Gastrocnemius medialis (tissue), 4 donors: ENCODE results near the gene FCGR3B. TPM values are rescaled to one million over a fixed set of nuclear protein-coding genes. Genes with fewer than 3 reads are reported as not detected.
"Not testable (repeated sequence)": the region's sequence is repeated elsewhere in the genome, so short reads cannot be mapped to it uniquely, and the experiment has no call there.

Experiments used
- ATAC-seq, 2 donors: fragments of 150-250 bp; one replicate each; pipeline ENCODE4 v1.9.1; 2016
- DNase-seq, 2 donors: peaks; one replicate each; pipeline ENCODE4 v3.0.0-alpha.2; 2019
- H3K27ac ChIP-seq, 4 donors: fragments of 200-600 bp; sonication (generic); 1 replicate in 1 of 4; 2 replicates in 3 of 4; pipeline ENCODE4 v1.5.1; 2016 to 2018; ENCODE audit warnings: mild to moderate bottlenecking in 2 of 4, moderate library complexity in 1 of 4
- H3K27me3 ChIP-seq, 3 donors: fragments of 200-600 bp; sonication (generic) in 2 of 3; 1 replicate in 1 of 3; 2 replicates in 2 of 3; pipeline versions ENCODE4 v1.5.1 to v1.6.0; 2016 to 2019; ENCODE audit warnings: mild to moderate bottlenecking in 1 of 3, moderate library complexity in 1 of 3
- H3K36me3 ChIP-seq, 2 donors: fragments of 200-600 bp; sonication (generic) in 1 of 2; one replicate each; pipeline ENCODE4 v1.5.1; 2017 to 2018
- H3K4me1 ChIP-seq, 2 donors: fragments of 200-600 bp; sonication (generic) in 1 of 2; one replicate each; pipeline ENCODE4 v1.5.1; 2016 to 2017; ENCODE audit warnings: mild to moderate bottlenecking in 2 of 2
- H3K4me3 ChIP-seq, 4 donors: fragments of 200-600 bp; sonication (generic) in 3 of 4; 1 replicate in 1 of 4; 2 replicates in 3 of 4; pipeline ENCODE4 v1.5.1; 2016 to 2019; ENCODE audit warnings: mild to moderate bottlenecking in 2 of 4
- H3K9me3 ChIP-seq, 3 donors: fragments of 200-600 bp; sonication (generic) in 2 of 3; 1 replicate in 1 of 3; 2 replicates in 2 of 3; pipeline ENCODE4 v1.5.1; 2016 to 2019
- in situ Hi-C, 4 donors: fragments of 200-750 bp; cut with MboI; loops; one replicate each; pipeline versions ENCODE4 v1.15.0 to v1.8.0; 2017; ENCODE audit warnings: low sequenced_read_pairs in 4 of 4
- intact Hi-C: fragments of 100-400 bp; cut with DNase I; formaldehyde crosslinking; loops from one replicate; pipeline ENCODE4 v1.15.1; 2023; ENCODE audit warnings: low total_unique reads
- total RNA-seq, 4 donors: library from RNA; depleted of rRNA; stranded (reverse); fragments of >200 nt; gene quantifications; one replicate each; pipeline versions ENCODE4 v1.1.0 to v1.2.3, GENCODE V29; 2016

The FCGR3B gene
- total RNA-seq, 4 donors from 2014 or later: 0.38 to 1.2 (median 0.42) TPM

DNA sequence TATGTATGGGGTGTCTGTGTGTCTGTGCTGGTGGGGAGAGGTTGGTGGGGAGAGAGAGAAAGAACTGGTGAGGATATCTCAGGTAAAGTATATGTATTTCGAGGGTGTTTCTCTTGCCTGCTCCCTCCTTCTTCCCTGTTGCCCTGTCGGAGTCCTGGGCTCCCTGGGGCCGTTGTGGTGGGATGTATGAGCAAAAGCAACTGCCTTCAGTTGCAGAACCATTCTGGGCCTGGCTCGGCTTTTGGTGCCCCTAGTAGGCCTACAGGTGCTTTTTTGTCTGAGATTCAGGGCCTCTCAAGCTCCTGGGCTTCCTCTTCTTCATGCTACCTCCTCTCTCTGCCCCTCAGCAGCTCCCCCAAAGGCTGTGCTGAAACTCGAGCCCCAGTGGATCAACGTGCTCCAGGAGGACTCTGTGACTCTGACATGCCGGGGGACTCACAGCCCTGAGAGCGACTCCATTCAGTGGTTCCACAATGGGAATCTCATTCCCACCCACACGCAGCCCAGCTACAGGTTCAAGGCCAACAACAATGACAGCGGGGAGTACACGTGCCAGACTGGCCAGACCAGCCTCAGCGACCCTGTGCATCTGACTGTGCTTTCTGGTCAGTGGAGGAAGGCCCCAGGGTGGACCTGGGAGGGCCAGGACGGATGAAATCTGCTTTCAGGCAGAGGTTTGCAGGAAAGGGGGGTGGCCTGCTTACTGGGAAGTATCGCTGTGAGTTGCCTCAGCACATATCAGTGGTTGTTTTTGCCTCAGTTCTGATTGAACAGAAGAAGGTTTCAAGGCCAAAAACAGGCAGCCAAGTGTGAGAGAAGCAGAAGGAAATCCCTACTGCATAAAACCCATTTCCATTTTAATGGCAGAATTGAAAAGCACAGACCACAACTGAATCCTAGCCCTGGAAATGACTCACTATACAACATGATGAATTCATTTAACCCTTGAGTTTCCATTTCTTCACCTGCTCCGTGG lies 40.4 kb upstream of the FCGR3B start:
- H3K9me3 ChIP-seq, ATAC-seq, in situ Hi-C loops, H3K4me3 ChIP-seq, H3K27me3 ChIP-seq, H3K4me1 ChIP-seq, H3K27ac ChIP-seq, H3K36me3 ChIP-seq, intact Hi-C loops, DNase-seq: not testable (repeated sequence)

DNA sequence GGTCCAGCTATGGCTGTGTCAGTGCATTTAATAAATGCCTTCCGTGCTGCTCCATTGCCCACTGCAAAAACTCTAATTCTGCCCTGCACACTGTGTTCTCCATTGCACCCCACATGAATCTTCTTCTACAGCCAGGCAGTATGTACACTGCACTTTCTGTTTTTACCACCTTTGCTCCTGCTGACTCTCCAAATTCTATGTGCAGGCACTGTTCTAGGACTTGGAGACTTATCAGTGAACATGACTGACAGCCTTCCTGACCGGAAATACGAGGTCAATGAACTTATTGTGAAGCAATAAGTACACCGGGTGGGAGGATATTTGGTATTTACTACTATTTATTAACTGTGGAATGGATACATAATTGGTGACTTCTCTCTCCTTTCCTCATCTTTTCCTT lies 33.7 kb upstream of the FCGR3B start:
- in situ Hi-C loops, intact Hi-C loops: not testable (repeated sequence)

DNA sequence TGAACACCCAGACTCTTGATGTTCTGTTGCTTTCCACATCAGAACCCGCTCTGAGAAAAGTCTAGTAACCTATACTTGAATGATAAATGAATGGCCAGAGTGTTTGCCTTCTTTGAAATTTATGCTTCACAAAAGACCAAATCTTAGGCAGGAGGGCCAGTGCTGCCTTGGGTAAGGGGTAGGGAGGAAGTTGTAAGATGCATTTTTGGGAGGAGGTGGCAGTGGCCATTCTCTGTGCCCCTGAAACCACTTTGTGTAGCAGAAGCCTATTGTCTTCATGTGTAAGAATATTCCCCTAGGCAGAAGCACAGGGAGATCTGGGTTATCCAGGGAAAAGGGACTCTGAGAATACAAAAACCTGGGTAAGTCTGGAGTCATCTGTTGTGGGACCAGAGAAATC lies 32.6 kb upstream of the FCGR3B start:
- in situ Hi-C loops, H3K27ac ChIP-seq, H3K36me3 ChIP-seq, H3K4me1 ChIP-seq, H3K9me3 ChIP-seq, ATAC-seq, H3K4me3 ChIP-seq, intact Hi-C loops, DNase-seq, H3K27me3 ChIP-seq: not testable (repeated sequence)

More for the DNA sequence above, 33.7 kb upstream of the FCGR3B start:
- not testable (repeated sequence) for H3K9me3 ChIP-seq, DNase-seq, H3K4me1 ChIP-seq, H3K27ac ChIP-seq, ATAC-seq, H3K4me3 ChIP-seq, H3K27me3 ChIP-seq, H3K36me3 ChIP-seq

DNA sequence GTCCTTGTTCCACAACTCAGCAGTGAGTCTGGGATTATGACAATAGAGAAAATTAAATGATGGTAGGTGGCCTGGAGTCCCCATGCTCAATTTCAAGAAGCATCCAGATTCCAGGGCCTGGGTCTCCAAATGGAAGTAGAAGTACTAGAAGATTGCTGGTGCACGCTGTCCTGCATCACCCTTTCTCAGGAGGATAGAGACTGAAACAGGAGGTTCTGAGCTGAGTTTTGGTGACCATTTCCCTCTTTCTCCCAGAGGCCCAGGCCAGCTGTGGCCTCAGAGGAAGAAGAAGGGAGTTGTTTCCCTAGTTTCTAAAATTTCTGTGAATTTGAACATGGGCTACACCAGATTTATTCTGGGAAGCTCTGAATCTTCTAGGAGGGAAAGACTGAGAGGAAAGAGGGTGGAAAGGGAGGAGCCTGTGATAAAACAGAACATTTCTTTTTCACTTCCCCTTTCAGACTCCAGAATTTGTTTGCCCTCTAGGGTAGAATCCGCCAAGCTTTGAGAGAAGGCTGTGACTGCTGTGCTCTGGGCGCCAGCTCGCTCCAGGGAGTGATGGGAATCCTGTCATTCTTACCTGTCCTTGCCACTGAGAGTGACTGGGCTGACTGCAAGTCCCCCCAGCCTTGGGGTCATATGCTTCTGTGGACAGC lies 31.8 kb upstream of the FCGR3B start, which contains the start of gene FCGR2B:
Gene FCGR2B (plus strand): TSS at position 460 of the 656 bp plus-strand sequence. CDS start 99 bp downstream, at position 559.
- ATAC-seq, in situ Hi-C loops, H3K36me3 ChIP-seq, H3K4me1 ChIP-seq, H3K27me3 ChIP-seq, H3K4me3 ChIP-seq, intact Hi-C loops, H3K9me3 ChIP-seq, DNase-seq, H3K27ac ChIP-seq: not testable (repeated sequence)

DNA sequence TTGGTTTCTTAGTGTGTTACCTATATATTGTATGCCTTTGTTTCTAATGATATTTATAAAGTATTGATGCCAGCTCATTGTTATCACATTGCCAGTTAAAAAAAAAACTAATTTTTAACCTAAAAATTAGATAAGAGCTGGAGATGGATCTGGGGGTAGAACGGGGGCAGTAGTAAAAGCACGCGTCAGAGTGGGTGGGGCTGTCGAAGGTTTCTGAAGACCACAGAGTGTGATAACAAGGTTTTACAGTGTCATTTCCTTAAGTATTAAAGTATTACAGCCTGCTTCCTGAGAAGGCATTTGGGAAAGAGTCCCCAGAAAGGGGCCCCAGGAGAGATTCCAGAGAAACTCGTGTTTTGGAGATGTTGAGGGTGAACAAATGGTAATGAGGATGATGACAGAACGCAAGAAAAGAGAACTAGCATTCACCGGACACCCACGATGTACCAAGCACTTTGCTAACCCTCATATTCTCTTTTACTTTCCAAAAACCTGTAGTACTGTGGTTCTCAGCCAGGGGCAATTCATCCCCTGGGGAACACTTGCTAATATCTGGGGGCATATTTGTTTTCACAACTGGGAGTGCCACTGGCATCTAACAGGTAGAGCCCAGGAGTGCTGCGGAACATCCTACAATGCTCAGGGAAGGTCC lies 30.8 kb upstream of the FCGR3B start:
- H3K36me3 ChIP-seq, H3K4me3 ChIP-seq, H3K9me3 ChIP-seq, DNase-seq, H3K27me3 ChIP-seq, in situ Hi-C loops, intact Hi-C loops, ATAC-seq, H3K27ac ChIP-seq, H3K4me1 ChIP-seq: not testable (repeated sequence)

DNA sequence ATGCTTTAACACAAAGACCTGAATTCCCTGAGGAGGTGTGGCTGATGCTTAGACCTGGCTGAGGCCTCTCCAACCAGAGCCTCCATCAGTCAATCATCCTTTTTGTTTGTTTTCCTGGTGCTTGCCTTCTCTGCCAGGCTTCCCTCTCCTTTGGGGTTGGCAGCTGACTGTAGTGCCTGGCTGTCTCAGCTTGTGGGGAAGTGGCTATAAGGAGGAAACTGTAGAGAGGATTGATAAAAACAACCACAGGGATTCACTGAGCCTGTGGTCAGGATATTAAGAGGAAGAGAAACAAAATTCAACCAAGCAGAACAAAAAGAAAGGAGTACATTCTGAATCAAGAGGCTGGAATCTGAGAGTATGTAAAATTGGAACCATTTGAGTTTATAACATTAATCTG lies 27.5 kb upstream of the FCGR3B start:
- H3K36me3 ChIP-seq, in situ Hi-C loops, ATAC-seq: not testable (repeated sequence)

DNA sequence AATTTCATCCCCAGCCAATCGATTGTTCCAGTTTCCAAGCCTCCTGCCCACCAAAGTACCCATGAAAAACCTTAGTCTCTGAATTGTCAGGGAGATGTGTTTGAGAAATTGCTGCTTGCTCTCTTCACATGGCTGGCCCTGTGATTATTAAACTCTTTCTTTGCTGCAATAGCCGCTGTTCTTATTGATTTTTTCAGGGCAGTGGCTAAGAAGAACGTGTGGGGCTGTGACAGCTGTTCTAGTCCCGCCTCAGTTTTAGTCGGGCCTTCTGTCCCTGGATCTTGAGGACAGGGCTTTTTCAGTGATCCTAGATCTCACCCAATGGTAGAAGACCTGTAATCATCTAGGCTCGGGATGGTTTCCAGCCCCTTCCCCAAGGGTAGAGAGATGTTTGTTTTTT lies 23.0 kb upstream of the FCGR3B start:
- H3K4me3 ChIP-seq, H3K27ac ChIP-seq, H3K9me3 ChIP-seq, intact Hi-C loops, ATAC-seq, DNase-seq, H3K27me3 ChIP-seq, in situ Hi-C loops, H3K36me3 ChIP-seq, H3K4me1 ChIP-seq: not testable (repeated sequence)

More for the DNA sequence above, 27.5 kb upstream of the FCGR3B start:
- H3K27ac ChIP-seq, intact Hi-C loops, H3K27me3 ChIP-seq, H3K9me3 ChIP-seq, H3K4me1 ChIP-seq, H3K4me3 ChIP-seq, DNase-seq: not testable (repeated sequence)

DNA sequence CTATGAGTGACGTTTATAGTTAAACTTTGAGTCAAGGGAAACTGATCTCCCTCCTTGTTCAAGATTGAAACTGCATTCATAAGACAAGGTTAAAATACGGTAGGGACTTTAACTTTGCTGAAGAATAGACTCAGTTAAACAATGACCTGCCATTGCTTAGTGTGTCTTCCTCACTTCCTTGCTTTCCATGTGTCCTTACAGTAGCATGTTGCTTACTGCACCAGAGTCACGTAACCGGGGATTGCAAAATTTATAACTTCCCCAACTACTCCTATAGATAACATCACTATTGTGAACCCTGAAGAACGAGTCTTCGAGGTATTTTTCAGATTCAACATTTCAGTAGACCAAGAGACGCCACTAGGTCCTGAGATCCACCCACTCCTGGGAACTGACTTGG lies 22.6 kb upstream of the FCGR3B start:
- H3K36me3 ChIP-seq, H3K27me3 ChIP-seq, H3K4me3 ChIP-seq, DNase-seq, H3K4me1 ChIP-seq, ATAC-seq, H3K9me3 ChIP-seq, in situ Hi-C loops, H3K27ac ChIP-seq, intact Hi-C loops: not testable (repeated sequence)
